ENCODE results near the gene SDK1.

DNA sequence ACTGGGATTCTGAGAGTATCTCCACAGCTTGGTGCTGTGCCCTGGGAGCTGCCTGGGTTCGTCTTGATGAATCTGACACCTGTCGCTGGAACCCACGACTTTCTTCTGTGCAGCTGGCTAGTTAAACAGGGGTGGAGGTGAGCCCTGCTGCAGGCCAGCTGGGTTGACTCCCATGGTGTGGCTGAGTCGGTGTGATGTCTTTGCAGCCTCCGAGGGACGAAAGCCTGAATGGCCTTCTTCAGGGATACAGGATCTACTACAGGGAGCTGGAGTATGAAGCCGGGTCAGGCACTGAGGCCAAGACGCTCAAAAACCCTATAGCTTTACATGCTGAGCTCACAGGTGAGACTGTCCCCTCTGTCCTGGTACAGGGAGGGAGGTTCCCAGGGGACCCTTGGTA, 873.0 kb downstream of the SDK1 start:
- TF ChIP-seq, protein P1, sequence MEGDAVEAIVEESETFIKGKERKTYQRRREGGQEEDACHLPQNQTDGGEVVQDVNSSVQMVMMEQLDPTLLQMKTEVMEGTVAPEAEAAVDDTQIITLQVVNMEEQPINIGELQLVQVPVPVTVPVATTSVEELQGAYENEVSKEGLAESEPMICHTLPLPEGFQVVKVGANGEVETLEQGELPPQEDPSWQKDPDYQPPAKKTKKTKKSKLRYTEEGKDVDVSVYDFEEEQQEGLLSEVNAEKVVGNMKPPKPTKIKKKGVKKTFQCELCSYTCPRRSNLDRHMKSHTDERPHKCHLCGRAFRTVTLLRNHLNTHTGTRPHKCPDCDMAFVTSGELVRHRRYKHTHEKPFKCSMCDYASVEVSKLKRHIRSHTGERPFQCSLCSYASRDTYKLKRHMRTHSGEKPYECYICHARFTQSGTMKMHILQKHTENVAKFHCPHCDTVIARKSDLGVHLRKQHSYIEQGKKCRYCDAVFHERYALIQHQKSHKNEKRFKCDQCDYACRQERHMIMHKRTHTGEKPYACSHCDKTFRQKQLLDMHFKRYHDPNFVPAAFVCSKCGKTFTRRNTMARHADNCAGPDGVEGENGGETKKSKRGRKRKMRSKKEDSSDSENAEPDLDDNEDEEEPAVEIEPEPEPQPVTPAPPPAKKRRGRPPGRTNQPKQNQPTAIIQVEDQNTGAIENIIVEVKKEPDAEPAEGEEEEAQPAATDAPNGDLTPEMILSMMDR (IDR thresholded peaks at IDR 0.05), result no peak
- TF ChIP-seq POLR2A (IDR thresholded peaks at IDR 0.05) (no peak), POLR2AphosphoS5 (IDR thresholded peaks at IDR 0.05) (no peak)
